ENCODE measurements around the gene LY6G5C.
"Not testable (repeated sequence)": the region's sequence is repeated elsewhere in the genome, so short reads cannot be mapped to it uniquely, and the experiment has no call there.

Gene LY6G5C

GRCh38 chr6:31715022-31715958 lies 34.4 kb upstream of the LY6G5C start, which contains the start of gene LY6G6D:
Gene LY6G6D, plus strand, starts transcription at chr6:31715348. Its CDS starts 8 bp downstream, at chr6:31715356.
- DNase-seq = no peak

GRCh38 chr6:31713991-31714684 lies 33.3 kb upstream of the LY6G5C start:
- no peak for DNase-seq

- no peak for DNase-seq
Measured at GRCh38 chr6:31713465-31713864, 32.6 kb upstream of the LY6G5C start.

DNA sequence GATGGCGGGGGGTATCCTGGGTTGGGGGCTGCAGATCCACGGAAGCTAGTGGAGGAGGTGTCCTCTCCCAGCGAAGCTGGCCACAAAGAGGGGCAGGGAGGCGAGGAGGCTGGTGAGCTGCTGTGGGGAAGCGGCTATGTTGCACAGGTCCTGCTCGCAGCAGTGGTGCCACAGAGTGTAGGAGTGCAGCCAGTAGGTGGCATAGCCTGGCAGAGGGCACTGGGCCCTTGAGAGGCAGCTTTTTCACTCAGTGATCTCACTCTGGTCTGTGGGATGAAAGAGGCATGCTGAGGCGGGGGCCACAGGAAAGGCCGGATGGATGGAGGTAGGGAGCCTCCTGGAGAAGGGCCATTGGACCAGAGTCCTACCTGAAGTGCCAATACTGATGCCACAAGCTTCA lies 31.4 kb upstream of the LY6G5C start:
- DNase-seq = peak; percentile 75

GRCh38 chr6:31711233-31711632 lies 30.4 kb upstream of the LY6G5C start:
- no peak for DNase-seq

- no peak for DNase-seq
Measured at GRCh38 chr6:31710523-31711219, 29.8 kb upstream of the LY6G5C start.

DNA sequence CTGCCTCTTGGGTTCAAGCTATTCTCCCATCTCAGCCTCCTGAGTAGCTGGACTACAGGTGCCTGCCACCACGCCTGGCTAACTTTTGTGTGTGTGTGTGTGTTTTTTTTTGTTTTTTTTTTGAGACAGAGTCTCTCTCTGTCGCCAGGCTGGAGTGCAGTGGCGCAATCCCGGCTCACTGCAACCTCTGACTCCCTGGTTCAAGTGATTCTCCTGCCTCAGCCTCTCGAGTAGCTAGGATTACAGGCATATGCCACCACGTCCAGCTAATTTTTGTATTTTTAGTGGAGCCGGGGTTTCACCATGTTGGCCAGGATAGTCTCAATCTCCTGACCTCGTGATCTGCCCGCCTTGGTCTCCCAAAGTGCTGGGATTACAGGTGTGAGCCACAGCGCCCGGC lies 28.3 kb upstream of the LY6G5C start:
- not testable (repeated sequence) for DNase-seq

DNA sequence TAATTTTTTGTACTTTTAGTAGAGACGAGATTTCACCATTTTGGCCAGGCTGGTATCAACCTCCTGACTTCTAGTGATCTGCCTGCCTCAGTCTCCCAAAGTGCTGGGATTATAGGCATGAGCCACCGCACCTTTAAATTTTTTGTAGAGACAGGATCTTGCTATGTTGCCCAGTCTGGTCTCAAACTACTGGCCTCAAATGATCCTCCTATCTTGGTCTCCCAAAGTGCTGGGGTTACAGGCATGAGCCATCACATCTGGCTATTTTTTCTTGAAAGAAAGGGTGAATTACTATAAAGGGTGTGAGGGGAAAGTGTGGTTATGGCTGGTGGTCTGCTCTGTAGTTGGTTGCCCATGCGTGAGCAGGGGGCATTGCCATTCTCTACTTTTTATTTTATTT lies 27.4 kb upstream of the LY6G5C start:
- no peak for DNase-seq

DNA sequence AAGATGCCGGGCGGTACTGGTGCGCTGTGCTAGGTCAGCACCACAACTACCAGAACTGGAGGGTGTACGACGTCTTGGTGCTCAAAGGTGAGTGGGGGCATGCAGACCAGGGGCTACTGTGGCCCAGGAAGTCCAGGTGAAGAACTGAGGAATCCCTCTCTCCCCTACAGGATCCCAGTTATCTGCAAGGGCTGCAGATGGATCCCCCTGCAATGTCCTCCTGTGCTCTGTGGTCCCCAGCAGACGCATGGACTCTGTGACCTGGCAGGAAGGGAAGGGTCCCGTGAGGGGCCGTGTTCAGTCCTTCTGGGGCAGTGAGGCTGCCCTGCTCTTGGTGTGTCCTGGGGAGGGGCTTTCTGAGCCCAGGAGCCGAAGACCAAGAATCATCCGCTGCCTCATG lies 26.8 kb upstream of the LY6G5C start:
- DNase-seq = no peak

- no peak for DNase-seq
Measured at GRCh38 chr6:31706599-31706998, 25.7 kb upstream of the LY6G5C start, which contains the start of gene LY6G6F. Gene LY6G6F, plus strand, starts transcription at chr6:31706866. Its CDS starts 41 bp downstream, at chr6:31706907.

DNA sequence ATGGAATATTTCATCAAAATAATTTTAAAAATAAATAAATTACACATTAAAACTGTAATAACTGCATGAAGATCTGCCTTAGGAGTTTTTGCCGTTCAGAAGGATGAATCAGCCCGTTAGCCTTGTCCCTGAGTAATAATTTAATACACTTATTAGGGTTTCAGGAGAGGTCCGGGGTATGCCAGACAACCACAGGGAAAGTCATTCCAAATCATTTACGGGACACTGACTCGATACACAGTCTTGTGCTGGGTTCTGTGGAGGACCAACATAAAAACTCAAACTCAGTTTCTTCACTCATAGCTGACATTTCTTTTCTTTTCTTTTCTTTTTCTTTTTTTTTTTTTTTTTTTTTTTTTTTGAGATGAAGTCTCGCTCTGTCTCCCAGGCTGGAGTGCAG lies 25.1 kb upstream of the LY6G5C start:
- DNase-seq = no peak

GRCh38 chr6:31702819-31703716 lies 22.2 kb upstream of the LY6G5C start, which contains the start of gene ABHD16A:
Gene ABHD16A, minus strand, starts transcription at chr6:31703324. Its CDS starts 43 bp downstream, at chr6:31703281.
- peak; percentile 95 for DNase-seq

- DNase-seq = no peak
Measured at GRCh38 chr6:31702405-31702818, 21.5 kb upstream of the LY6G5C start.

DNA sequence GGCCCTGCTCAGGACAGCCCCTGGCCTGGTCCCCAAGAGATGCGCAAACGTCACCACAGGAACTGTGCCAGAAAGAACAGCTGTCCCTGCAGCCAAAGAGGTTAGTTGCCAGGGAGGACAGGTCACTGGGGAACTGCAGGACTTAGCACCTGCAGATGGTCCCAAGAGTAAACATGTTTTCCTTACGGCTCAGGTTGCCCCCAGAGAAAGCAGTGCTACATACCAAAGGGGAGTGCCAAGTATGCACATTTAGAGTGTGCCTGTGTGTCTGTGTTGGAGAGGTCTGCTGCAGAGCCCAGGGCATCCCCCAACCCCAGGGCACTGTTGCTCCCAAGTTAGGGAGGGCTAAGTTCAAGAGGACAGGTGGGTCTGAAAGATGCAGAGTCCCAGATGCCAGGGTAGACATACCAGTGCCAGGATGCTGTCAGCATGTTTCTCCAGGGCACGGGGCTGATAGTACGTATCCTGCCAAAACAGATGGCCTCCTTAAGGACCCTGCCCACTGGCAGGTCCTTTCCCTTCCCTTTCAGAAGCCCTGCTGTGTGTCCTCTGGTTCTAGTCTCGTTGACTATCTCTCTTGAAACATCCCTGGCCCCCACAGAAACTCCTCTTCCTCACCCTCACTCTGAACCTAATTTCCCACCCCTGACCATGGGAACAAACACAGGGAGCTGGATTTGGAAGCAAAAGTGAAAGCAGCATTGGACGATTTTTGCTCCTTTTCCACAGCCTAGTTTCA lies 21.0 kb upstream of the LY6G5C start:
- DNase-seq = no peak

GRCh38 chr6:31700740-31701401 lies 20.0 kb upstream of the LY6G5C start:
- no peak for DNase-seq

DNA sequence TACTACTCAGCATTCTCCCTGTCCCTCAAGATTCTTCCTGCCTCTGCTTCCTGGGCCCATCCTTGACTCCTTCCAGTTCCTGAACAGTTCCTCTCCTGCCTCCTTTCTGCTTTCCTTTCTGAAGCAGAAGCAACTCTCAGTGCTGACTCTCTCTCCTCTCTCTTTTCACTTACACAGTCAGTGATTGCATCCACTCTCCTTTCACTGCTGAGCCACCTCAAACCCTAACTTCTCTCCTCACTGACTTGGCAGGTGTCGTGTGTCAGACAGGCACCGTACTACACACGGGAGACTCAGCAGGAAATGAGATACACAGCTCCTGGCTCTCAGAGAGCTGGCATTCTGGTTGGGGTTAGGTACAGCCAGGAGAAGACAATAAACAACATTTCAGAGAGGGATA lies 16.7 kb upstream of the LY6G5C start:
- DNase-seq = no peak

DNA sequence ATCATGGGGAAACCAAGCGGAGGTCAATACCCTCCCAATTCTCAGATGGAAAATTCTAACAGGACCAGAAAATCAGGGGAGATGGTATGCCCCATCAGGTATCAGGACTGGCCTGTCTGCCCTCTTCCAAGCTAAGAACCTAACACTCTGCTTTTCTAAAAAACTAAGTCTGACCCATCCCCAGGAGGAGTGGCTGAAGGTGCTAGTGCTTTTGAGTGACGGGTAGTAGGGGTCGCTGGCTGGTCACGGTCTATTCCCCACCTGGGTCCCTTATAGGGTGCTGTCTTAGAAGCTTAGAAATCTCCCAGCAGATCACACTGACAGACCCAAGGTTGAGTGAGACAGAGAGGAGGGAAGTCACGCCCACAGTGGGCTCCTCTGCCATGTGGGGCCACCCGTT lies 12.7 kb upstream of the LY6G5C start:
- no peak for DNase-seq

DNA sequence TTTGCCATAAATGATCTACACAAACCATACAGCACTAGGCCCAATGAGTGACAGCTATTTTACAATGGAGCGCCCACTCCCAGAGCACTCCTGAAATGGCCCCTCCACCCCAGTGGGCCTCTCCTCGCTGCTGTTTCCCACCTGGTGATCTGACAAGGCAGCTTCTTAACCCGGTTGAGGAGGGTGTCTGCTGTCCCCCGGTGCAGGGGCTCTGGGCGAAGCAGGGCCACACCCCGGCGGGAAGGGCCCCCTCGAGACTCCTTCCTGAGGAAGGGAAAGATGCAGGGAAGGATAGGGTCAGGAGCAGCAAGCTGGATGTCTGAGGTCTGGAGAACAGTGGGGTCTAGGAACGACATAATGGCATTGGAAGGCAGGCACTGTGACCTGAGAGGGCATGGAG lies 12.0 kb upstream of the LY6G5C start:
- DNase-seq = no peak

- no peak for DNase-seq
Measured at GRCh38 chr6:31692353-31692752, 11.5 kb upstream of the LY6G5C start.

- no peak for DNase-seq
Measured at GRCh38 chr6:31691564-31692108, 10.8 kb upstream of the LY6G5C start.

GRCh38 chr6:31691078-31691463 lies 10.2 kb upstream of the LY6G5C start:
- no peak for DNase-seq
